ENCODE measurements around the gene AFDN.

GRCh38 chr6:167993831-167994230 lies 167.1 kb downstream of the AFDN start:
- TF ChIP-seq, protein P1, sequence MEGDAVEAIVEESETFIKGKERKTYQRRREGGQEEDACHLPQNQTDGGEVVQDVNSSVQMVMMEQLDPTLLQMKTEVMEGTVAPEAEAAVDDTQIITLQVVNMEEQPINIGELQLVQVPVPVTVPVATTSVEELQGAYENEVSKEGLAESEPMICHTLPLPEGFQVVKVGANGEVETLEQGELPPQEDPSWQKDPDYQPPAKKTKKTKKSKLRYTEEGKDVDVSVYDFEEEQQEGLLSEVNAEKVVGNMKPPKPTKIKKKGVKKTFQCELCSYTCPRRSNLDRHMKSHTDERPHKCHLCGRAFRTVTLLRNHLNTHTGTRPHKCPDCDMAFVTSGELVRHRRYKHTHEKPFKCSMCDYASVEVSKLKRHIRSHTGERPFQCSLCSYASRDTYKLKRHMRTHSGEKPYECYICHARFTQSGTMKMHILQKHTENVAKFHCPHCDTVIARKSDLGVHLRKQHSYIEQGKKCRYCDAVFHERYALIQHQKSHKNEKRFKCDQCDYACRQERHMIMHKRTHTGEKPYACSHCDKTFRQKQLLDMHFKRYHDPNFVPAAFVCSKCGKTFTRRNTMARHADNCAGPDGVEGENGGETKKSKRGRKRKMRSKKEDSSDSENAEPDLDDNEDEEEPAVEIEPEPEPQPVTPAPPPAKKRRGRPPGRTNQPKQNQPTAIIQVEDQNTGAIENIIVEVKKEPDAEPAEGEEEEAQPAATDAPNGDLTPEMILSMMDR (IDR thresholded peaks at IDR 0.05) = no peak
- no peak for TF ChIP-seq POLR2A (IDR thresholded peaks at IDR 0.05)

All from thyroid gland (tissue), 4 donors.